ENCODE data around the gene ATP1A3. TPM values are rescaled to one million over a fixed set of nuclear protein-coding genes. Genes with fewer than 3 reads are reported as not detected.

Gene ATP1A3
- total RNA-seq, 2 donors from 2014 or later: 0.69 to 1.0 TPM

DNA sequence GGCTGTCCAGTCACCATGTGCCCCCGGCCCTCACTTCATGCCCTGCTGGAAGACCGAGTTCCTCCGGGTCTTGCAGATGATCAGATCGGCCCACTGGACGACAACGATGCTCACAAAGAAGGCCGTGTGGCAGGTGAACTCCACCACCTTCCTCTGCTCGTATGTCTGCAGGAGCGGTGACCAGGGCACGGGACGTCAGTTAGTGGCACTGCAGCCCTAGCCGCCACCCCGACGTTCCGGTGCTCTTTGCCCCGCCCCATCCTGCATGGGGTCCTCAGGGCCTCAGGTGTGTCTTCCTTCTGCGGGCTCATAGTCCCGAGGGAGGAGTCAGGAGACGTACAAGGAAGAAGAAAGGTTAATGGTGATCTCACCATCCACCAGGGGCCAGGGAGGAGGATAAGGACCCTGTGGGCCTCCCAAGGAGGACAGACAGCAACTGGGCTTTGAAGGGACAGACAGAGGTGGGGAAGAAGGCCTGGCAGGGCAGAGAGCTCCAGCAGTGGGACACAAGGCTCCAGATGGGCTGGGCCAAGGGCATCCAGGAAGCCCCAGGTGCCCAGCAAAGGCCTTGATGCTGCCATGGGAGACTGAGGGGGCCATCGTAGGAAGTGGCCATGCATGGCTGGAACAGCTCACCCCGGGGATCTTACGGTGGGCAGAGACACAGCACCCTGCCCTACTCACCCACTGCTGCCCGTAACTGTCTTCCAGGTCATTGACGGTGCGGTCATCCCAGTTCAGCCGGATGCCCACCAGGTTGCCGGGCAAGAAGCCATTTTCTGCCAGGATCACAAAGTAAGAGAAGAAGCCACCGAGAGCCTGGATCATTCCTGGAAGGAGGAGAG, 25.1 kb downstream of the ATP1A3 start:
- H3K27ac ChIP-seq (ENCODE audit: low read depth, low read length): no peak overlapping the region
- H3K9me3 ChIP-seq (ENCODE audit: control insufficient read depth, low read length): no peaks in the 10 kb centered on the region
- no peak for TF ChIP-seq CTCF (conservative IDR thresholded peaks at IDR 0.05)
- H3K4me1 ChIP-seq (ENCODE audit: control insufficient read depth, insufficient read depth, low read length): no peaks in the 10 kb centered on the region
- Mint-ChIP-seq H3K4me3 (no peak overlapping the region), H3K9me3 (no peaks in the 10 kb centered on the region), H3K4me1 (no peaks in the 10 kb centered on the region), H3K36me3 (ENCODE audit: low read depth) (no peaks in the 10 kb centered on the region), H3K27me3 (ENCODE audit: insufficient read depth) (peaks cover 2% of the 10 kb centered on the region), H3K27ac (no peak overlapping the region)
- WGBS, 2 experiments (ENCODE audit: insufficient coverage in 1 of 2, insufficient read length in 1 of 2): 91 to 95% methylated on average over 18 to 28 of the region's 28 CpGs
- no peaks in the 10 kb centered on the region for H3K36me3 ChIP-seq (ENCODE audit: control insufficient read depth, insufficient read depth, low read length)
- H3K9ac ChIP-seq (ENCODE audit: extremely low read depth, low read length, poor library complexity, severe bottlenecking): no peak overlapping the region
- no peaks in the 10 kb centered on the region for H3K27me3 ChIP-seq (ENCODE audit: control insufficient read depth, insufficient read depth, low read length, poor library complexity, severe bottlenecking)
- no peak for DNase-seq
- no peak overlapping the region for H3K4me3 ChIP-seq (ENCODE audit: low read length)

DNA sequence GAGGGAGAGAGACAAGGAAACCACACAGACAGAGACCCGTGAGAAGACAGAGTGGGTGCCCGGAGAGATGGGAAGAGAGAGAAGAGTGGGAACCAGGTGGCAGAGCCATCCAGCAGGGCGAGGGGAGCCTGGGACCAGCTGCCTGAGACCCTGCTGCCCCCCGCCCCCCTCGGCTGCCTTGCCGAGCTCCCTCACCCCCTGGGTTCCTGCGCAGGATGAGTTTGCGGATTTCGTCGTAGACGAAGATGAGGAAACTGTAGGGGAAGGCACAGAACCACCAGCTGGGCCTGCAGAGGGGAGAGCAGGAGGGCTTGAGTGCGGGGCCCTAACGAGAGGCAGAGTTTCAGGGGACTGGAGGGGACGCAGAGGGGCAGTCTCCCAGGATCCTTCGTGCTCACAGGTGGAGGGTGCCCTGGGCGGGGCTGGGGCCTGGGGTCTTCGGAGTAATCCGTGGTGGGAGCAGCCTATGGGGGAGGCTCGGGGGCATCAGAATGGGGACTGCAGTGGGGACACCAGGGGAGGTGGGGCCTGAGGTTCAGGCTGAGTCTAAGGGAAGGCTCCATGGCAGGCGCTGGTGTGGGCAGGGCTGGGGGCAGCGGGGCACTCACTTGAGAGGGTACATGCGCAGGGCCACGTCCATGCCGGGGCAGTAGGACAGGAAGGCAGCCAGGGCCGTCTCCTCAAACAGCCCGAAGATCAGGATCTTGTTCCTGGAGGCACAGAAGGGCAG, 26.8 kb downstream of the ATP1A3 start:
- Histone ChIP-seq H3K27ac (ENCODE audit: low read depth, low read length) (no peak overlapping the region), H3K9me3 (ENCODE audit: control insufficient read depth, low read length) (no peaks in the 10 kb centered on the region), H3K27me3 (ENCODE audit: control insufficient read depth, insufficient read depth, low read length, poor library complexity, severe bottlenecking) (no peaks in the 10 kb centered on the region), H3K9ac (ENCODE audit: extremely low read depth, low read length, poor library complexity, severe bottlenecking) (no peak overlapping the region), H3K4me1 (ENCODE audit: control insufficient read depth, insufficient read depth, low read length) (no peaks in the 10 kb centered on the region), H3K36me3 (ENCODE audit: control insufficient read depth, insufficient read depth, low read length) (no peaks in the 10 kb centered on the region), H3K4me3 (ENCODE audit: low read length) (no peak overlapping the region)
- no peak for DNase-seq
- Mint-ChIP-seq H3K4me1 (no peaks in the 10 kb centered on the region), H3K4me3 (no peak overlapping the region), H3K27me3 (ENCODE audit: insufficient read depth) (peaks cover 2% of the 10 kb centered on the region), H3K9me3 (no peaks in the 10 kb centered on the region), H3K27ac (no peak overlapping the region), H3K36me3 (ENCODE audit: low read depth) (no peaks in the 10 kb centered on the region)
- 89 to 91% methylated on average over 13 to 26 of the region's 26 CpGs for WGBS, 2 experiments (ENCODE audit: insufficient coverage in 1 of 2, insufficient read length in 1 of 2)
- TF ChIP-seq CTCF (conservative IDR thresholded peaks at IDR 0.05): no peak

GRCh38 chr19:41965106-41965505, 28.9 kb downstream of the ATP1A3 start:
- Histone ChIP-seq H3K27ac (ENCODE audit: low read depth, low read length) (no peak overlapping the region), H3K4me1 (ENCODE audit: control insufficient read depth, insufficient read depth, low read length) (no peaks in the 10 kb centered on the region), H3K9me3 (ENCODE audit: control insufficient read depth, low read length) (no peaks in the 10 kb centered on the region), H3K36me3 (ENCODE audit: control insufficient read depth, insufficient read depth, low read length) (no peaks in the 10 kb centered on the region), H3K4me3 (ENCODE audit: low read length) (no peak overlapping the region), H3K9ac (ENCODE audit: extremely low read depth, low read length, poor library complexity, severe bottlenecking) (no peak overlapping the region), H3K27me3 (ENCODE audit: control insufficient read depth, insufficient read depth, low read length, poor library complexity, severe bottlenecking) (no peaks in the 10 kb centered on the region)
- H3K36me3 Mint-ChIP-seq (ENCODE audit: low read depth): no peaks in the 10 kb centered on the region
- no peaks in the 10 kb centered on the region for H3K4me1 Mint-ChIP-seq
- WGBS, 2 experiments (ENCODE audit: insufficient coverage in 1 of 2, insufficient read length in 1 of 2): 85 to 87% methylated on average over 3 to 5 of the region's 5 CpGs
- no peaks in the 10 kb centered on the region for H3K9me3 Mint-ChIP-seq
- no peak for TF ChIP-seq CTCF (conservative IDR thresholded peaks at IDR 0.05)
- H3K27ac Mint-ChIP-seq: no peak overlapping the region
- DNase-seq: no peak
- H3K4me3 Mint-ChIP-seq: no peak overlapping the region
- peaks cover 2% of the 10 kb centered on the region for H3K27me3 Mint-ChIP-seq (ENCODE audit: insufficient read depth)
